Smooth muscle cell (in vitro differentiated cells): ENCODE measurements around the gene MAEL. TPM values are rescaled to one million over a fixed set of nuclear protein-coding genes. Genes with fewer than 3 reads are reported as not detected.
A peak's percentile ranks its signal among the peaks of the same experiment; 100 is the strongest.

ENCODE experiments used
- DNase-seq: peaks from one replicate; lab custom pipeline; 2025; ENCODE audit not compliant: unreplicated experiment; lab: John Stamatoyannopoulos, UW
- H2AFZ ChIP-seq: fragments of 200-600 bp; sonication (generic); 2 replicates; pipeline ENCODE4 v1.6.0; 2016; ENCODE audit warnings: antibody characterized with exemption, low read depth, mild to moderate bottlenecking
- H3F3A ChIP-seq: fragments of 200-600 bp; sonication (generic); 2 replicates; pipeline ENCODE4 v1.6.0; 2017; ENCODE audit warnings: antibody characterized with exemption, low read depth
- H3K27ac ChIP-seq: fragments of 200-600 bp; sonication (generic); 2 replicates; pipeline ENCODE4 v1.5.1; 2016; ENCODE audit warnings: low read depth, mild to moderate bottlenecking
- H3K27me3 ChIP-seq: fragments of 200-600 bp; sonication (generic); 2 replicates; pipeline ENCODE4 v1.6.1; 2016; ENCODE audit warnings: low read depth, mild to moderate bottlenecking
- H3K36me3 ChIP-seq: fragments of 200-600 bp; sonication (generic); 2 replicates; pipeline ENCODE4 v1.5.1; 2016; ENCODE audit warnings: low read depth
- H3K4me1 ChIP-seq: fragments of 200-600 bp; sonication (generic); 2 replicates; pipeline ENCODE4 v1.5.1; 2016; ENCODE audit warnings: low read depth
- H3K4me2 ChIP-seq: fragments of 200-600 bp; sonication (generic); 2 replicates; pipeline ENCODE4 v1.6.0; 2016; ENCODE audit warnings: mild to moderate bottlenecking
- H3K4me3 ChIP-seq: fragments of 200-600 bp; sonication (generic); 2 replicates; pipeline ENCODE4 v1.5.1; 2016; ENCODE audit warnings: mild to moderate bottlenecking
- H3K79me2 ChIP-seq: fragments of 200-600 bp; sonication (generic); 2 replicates; pipeline ENCODE4 v1.6.0; 2016; ENCODE audit warnings: low read depth, mild to moderate bottlenecking
- H3K9ac ChIP-seq: fragments of 200-600 bp; sonication (generic); 2 replicates; pipeline ENCODE4 v1.6.0; 2016; ENCODE audit warnings: low read depth
- H3K9me3 ChIP-seq: fragments of 200-600 bp; sonication (generic); replicated peaks from 2 replicates; pipeline ENCODE4 v1.5.1; 2016; ENCODE audit warnings: low read depth
- H4K20me1 ChIP-seq: fragments of 200-600 bp; sonication (generic); 2 replicates; pipeline ENCODE4 v1.6.0; 2016; ENCODE audit warnings: low read depth
- CTCF ChIP-seq: fragments of 200-600 bp; sonication (generic); IDR thresholded peaks from 2 replicates; pipeline ENCODE4 v1.5.1; 2017; ENCODE audit warnings: borderline replicate concordance, mild to moderate bottlenecking, antibody characterized with exemption; ENCODE audit not compliant: insufficient read depth, poor library complexity, severe bottlenecking
- WGBS: methylation state at CpG from one replicate; pipeline ENCODE4 v1.1.7; 2016; ENCODE audit warnings: low lambda C conversion rate; 5-methylcytosine and 5-hydroxymethylcytosine counted together
- polyA plus RNA-seq: library from polyadenylated mRNA; unstranded; fragments of >200 nt; fragmentation: Nextera tagmentation; extraction: Ambion mirVana; gene quantifications from 2 replicates; pipeline ENCODE4 v1.2.1, GENCODE V29; 2016
- total RNA-seq: library from RNA; depleted of rRNA; stranded (reverse); fragments of >200 nt; gene quantifications from 2 replicates; pipeline ENCODE4 v1.2.3, GENCODE V29; 2014

Gene MAEL
- total RNA-seq (0.27 TPM in 1 of 2 replicates, not detected in the other), polyA plus RNA-seq (0.34 TPM in 1 of 2 replicates, not detected in the other)

GRCh38 chr1:166988974-166989515, at the start of gene MAEL:
TSS of gene MAEL (plus strand) at chr1:166989280. CDS start at chr1:166989353, 73 bp downstream.
- WGBS: 96% methylated on average over 45 of the region's 45 CpGs

GRCh38 chr1:166939741-166940375, 49.2 kb upstream of the MAEL start:
- no peaks in the 10 kb centered on the region for H3K27me3 ChIP-seq
- no peaks in the 10 kb centered on the region for H4K20me1 ChIP-seq
- 94% methylated on average over 5 of the region's 5 CpGs for WGBS
- H3K9me3 ChIP-seq: no peaks in the 10 kb centered on the region
- peaks cover 6% of the 10 kb centered on the region for H3F3A ChIP-seq
- no peaks in the 10 kb centered on the region for H3K36me3 ChIP-seq
- no peak overlapping the region for H3K4me3 ChIP-seq
- DNase-seq: no peak
- no peaks in the 10 kb centered on the region for H3K79me2 ChIP-seq
- TF ChIP-seq CTCF: no peak
- no peak overlapping the region for H2AFZ ChIP-seq
- H3K27ac ChIP-seq: no peak overlapping the region
- no peak overlapping the region for H3K4me2 ChIP-seq
- H3K4me1 ChIP-seq: peaks cover 5% of the 10 kb centered on the region
- H3K9ac ChIP-seq: no peak overlapping the region

More at GRCh38 chr1:166988974-166989515, at the start of gene MAEL:
- Histone ChIP-seq H3K4me1 (no peaks in the 10 kb centered on the region), H3K4me3 (no peak within 1 kb of the TSS), H3K36me3 (no peaks in the 10 kb centered on the region), H3K27me3 (peaks cover 30% of the 10 kb centered on the region), H3K9ac (no peak within 1 kb of the TSS), H4K20me1 (no peaks in the 10 kb centered on the region), H3K9me3 (no peaks in the 10 kb centered on the region), H2AFZ (no peak within 1 kb of the TSS), H3K4me2 (no peak within 1 kb of the TSS), H3F3A (no peaks in the 10 kb centered on the region), H3K27ac (no peak within 1 kb of the TSS), H3K79me2 (no peaks in the 10 kb centered on the region)
- no peak for TF ChIP-seq CTCF
- DNase-seq: no peak

- Histone ChIP-seq H4K20me1 (no peaks in the 10 kb centered on the region), H3K79me2 (no peaks in the 10 kb centered on the region), H3K27ac (peak overlapping the region; percentile 19), H3K36me3 (no peaks in the 10 kb centered on the region), H3K4me2 (peak overlapping the region; percentile 14), H3K27me3 (no peaks in the 10 kb centered on the region), H2AFZ (no peak overlapping the region), H3K4me1 (peaks cover 45% of the 10 kb centered on the region), H3K4me3 (no peak overlapping the region), H3K9ac (no peak overlapping the region), H3K9me3 (no peaks in the 10 kb centered on the region), H3F3A (peaks cover 6% of the 10 kb centered on the region)
- TF ChIP-seq CTCF: no peak
- 46% methylated on average over 5 of the region's 5 CpGs for WGBS
- no peak for DNase-seq
These were observed 44.7 kb upstream of the MAEL start for GRCh38 chr1:166944186-166944967.
